OCI-LY1 (cell line): ENCODE data around the gene MED7.

ENCODE experiments used
- EZH2 ChIP-seq: fragments of 200-600 bp; sonication (generic), shearing (Covaris generic); IDR thresholded peaks from 2 replicates; pipeline ENCODE4 v1.8.0; 2017; ENCODE audit warnings: borderline replicate concordance, mixed run types, mild to moderate bottlenecking, antibody characterized with exemption, low read length, moderate library complexity, mixed read lengths
- TF ChIP-seq, protein P1 (sequence below): fragments of 200-600 bp; sonication (generic), shearing (Covaris generic); IDR thresholded peaks from 2 replicates; pipeline ENCODE4 v1.5.1; 2017; ENCODE audit warnings: mild to moderate bottlenecking, antibody characterized with exemption, low read length, moderate library complexity, mixed read lengths

DNA sequence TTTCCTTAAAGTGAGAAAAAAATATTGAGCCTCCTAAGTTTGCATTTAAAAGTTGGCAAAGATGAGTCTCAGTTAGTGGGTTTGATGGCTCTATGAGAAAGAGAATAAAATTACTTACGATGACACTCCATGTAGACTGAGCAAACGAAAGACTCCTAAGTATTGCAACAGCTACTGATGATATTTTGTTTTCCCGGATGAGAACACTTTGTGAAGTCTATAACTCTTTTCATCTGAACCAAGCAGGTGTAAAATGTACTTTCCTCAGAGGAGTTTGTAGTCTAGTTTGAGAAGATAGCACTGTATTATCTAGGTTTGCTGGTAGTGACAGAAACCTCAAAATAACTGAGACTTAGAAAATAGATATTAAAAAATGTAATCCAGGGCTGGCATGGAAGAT, 36.3 kb upstream of the MED7 start:
- TF ChIP-seq, protein P1, sequence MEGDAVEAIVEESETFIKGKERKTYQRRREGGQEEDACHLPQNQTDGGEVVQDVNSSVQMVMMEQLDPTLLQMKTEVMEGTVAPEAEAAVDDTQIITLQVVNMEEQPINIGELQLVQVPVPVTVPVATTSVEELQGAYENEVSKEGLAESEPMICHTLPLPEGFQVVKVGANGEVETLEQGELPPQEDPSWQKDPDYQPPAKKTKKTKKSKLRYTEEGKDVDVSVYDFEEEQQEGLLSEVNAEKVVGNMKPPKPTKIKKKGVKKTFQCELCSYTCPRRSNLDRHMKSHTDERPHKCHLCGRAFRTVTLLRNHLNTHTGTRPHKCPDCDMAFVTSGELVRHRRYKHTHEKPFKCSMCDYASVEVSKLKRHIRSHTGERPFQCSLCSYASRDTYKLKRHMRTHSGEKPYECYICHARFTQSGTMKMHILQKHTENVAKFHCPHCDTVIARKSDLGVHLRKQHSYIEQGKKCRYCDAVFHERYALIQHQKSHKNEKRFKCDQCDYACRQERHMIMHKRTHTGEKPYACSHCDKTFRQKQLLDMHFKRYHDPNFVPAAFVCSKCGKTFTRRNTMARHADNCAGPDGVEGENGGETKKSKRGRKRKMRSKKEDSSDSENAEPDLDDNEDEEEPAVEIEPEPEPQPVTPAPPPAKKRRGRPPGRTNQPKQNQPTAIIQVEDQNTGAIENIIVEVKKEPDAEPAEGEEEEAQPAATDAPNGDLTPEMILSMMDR: no peak
- TF ChIP-seq EZH2: no peak
